ENCODE data around the gene ECI1.
"Not testable (repeated sequence)": the region's sequence is repeated elsewhere in the genome, so short reads cannot be mapped to it uniquely, and the experiment has no call there.

Gene ECI1

DNA sequence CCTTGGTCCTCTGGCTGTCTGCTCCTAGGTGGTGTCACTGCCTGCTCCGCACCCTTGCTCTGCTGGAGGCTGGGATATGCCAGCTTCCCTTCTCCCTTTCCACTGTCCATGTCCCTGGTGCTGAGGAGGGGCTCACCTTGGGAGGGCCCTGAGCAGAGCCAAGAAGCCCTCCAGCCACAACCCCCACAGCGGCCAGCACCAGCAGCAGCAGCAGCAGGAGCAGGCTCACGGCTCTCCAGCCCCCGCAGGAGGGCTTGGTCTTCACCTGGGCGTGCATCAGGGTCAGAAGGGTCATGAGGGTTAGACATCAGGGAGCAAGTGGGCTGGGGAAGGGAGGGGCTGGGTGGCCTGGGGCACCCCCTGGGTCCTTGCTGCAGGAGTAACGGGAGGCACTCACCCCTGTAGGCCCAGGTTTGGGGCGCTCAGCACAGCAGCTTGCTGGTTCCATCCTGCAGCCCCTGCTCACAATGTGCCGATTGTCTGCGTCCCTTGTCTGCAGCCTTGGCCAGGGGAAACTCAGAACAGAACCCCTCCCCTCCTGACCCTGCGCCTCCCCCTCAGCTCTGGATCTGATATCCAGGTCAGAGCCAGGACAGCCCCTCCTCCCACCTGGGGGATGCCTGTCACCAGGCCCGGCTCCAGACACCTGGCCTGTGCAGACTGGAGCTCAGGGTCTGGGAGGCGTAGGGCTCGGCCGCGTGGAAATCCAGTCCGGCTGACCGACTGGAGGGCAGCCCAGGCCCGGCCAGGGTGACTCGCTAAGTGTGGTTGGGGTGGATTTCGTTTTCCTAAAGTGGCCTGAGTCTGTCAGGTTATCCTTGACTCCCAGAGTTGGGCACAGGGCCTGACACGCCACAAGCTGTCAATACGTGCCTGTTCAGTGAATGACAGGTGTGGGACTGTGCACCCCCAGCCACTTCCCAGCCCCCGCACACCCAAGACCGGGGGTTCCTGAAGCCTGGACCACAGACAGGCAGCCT lies 40.7 kb downstream of the ECI1 start, which contains the start of gene BRICD5:
BRICD5 (minus strand) TSS at position 478 of the 980 bp plus-strand sequence; CDS start at position 448, 30 bp downstream.
- peak; percentile 21 for DNase-seq (ENCODE audit: low read depth)

DNA sequence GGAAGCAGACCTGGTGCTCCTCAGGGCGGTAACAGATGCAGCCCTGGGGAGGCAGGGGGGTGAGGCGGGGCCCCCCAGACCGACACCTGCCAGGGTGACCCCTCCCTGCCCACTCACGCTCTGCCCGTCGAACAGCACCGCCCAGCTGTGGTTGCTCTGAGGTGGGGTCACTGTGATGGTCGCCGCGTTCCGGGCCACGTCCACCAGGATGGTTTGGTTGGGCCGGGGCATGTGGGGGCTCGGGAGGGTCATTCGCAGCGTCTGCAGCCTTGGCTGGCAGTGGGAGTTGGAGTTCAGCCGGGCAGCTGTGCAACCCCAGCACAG lies 41.4 kb downstream of the ECI1 start:
- DNase-seq (ENCODE audit: low read depth), result no peak

DNA sequence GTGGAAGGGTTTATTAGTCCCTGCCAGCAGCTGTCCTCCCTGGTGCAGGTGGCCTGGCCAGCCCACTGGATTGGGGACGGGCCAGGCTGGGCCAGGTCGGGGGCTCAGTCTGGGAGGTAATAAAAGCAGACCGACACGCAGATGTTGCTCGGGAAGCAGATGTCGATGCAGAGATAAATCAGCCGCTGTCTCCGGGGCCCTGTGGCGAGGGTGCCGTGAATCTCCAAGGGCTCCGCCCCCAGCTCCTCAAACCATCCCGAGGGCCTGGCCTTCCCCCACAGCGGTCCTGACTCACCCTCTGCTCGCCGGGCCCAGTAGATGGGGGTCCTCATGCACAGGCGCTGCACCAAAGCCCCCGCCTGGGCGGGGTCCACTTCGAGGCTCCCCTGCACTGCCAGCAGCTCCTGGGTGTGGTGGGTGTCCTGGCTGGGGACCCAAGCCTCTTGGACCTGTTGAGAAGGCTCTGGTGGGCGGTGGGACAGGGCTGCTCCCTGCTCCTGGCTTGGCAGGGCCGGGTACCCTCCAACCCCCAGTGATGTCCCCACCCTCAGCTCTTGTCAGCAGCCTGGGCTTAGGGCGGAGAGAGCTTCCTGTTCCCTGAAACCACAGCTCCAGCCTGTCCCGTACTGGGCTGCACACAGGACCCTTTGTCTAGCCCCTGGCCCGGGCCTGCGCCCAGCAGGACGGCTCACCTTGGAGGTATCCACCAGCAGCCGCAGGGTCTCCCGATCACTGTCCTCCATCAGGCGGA lies 42.0 kb downstream of the ECI1 start:
- no peak for DNase-seq (ENCODE audit: low read depth)

DNA sequence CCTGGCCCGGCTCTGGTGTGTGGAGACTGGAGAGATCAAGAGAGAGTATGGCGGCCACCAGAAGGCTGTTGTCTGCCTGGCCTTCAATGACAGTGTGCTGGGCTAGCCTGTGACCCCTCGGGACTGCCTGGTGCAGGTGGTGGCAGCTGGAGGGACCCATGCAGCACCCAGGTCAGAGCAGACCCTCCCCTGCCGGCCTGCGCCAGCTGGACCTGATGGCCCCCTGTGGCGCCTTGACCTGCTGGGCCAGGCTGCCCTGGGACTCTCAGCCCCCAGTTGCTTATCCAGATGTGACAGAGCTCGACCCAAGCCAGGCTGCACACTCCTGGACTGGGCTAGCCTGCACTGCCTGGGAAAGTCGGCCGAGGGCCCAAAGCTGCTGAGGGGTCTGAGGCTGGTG lies 42.6 kb downstream of the ECI1 start:
- DNase-seq (ENCODE audit: low read depth), result no peak

DNA sequence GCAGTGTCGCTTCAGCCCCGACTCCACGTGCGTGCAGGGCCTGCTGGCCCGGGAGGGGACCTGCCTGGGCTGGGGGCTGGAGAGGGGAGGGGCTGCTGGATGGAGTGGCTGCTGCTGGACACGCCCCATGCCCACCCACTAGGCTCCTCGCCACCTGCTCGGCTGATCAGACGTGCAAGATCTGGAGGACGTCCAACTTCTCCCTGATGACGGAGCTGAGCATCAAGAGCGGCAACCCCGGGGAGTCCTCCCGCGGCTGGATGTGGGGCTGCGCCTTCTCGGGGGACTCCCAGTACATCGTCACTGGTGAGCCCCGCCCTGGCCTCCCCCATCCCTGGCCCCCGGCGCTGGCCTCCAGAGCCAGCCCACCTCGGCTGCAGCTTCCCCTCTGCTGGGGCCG lies 43.1 kb downstream of the ECI1 start:
- no peak for DNase-seq (ENCODE audit: low read depth)

DNA sequence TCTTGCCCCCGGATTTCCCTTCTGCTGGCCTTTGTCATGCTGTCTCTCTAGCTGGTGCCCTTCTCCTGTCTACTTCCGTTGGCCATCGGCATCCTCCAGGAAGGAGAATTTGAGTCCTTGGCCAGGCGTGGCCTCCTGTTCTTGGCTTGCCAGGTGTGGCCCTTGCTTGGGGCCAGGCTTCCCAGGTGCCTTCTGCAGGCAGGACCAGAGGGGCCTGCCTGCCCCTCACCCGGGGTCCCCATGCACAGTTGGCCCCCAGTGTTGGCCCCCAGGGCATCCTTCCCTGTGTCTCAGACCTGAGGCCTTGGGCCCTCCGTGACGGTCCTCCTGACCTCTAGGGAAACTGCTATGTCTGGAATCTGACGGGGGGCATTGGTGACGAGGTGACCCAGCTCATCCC lies 43.5 kb downstream of the ECI1 start:
- DNase-seq (ENCODE audit: low read depth), result no peak

DNA sequence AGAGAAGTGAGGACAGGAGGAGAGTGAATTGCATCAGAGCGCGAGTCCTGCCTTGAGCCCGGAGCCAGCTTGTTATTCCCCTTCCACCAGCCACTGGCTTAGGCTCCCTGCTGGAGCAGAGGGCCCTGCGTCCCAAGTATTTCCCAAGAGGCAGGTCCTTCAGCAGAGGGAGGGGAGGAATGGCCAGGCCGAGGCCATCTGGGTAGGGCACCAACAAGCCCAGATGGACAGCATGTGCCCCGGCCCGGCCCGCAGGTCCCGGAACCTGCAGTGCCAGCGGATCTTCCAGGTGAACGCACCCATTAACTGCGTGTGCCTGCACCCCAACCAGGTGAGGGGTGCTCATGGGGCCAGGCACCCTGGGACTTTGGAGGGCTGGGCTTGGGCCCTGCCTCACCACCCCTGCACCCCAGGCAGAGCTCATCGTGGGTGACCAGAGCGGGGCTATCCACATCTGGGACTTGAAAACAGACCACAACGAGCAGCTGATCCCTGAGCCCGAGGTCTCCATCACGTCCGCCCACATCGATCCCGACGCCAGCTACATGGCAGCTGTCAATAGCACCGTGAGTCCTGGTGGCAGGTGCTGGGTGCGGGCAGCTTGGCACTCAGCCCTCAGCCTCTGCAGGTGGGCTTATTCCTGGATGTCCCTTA lies 44.5 kb downstream of the ECI1 start:
- no peak for DNase-seq (ENCODE audit: low read depth)

DNA sequence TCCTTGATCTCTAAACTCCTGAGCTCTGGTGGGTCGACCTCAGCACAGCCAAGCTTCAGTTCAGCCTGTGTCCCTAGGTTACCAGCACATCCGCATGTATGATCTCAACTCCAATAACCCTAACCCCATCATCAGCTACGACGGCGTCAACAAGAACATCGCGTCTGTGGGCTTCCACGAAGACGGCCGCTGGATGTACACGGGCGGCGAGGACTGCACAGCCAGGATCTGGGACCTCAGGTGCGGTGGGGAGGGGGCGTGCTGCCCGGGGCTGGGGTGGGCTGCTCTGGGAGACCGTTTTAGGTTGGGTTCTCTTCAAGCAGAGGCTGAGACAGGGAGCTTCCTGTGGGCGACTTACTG lies 45.0 kb downstream of the ECI1 start:
- DNase-seq (ENCODE audit: low read depth), result no peak

DNA sequence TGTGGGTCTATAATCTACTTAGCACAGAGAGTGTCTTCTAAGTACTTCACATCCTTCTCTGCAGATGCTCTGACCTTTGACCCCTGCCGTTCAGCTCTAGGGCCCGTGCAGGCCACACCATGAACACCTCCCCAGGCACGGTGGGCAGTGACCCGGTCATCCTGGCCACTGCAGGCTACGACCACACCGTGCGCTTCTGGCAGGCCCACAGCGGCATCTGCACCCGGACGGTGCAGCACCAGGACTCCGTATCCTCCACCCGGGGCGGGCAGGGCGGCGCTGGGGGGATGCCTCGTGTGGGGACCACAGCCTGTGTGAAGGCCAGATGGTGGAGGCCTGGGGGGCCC lies 45.4 kb downstream of the ECI1 start:
- DNase-seq (ENCODE audit: low read depth), result no peak

DNA sequence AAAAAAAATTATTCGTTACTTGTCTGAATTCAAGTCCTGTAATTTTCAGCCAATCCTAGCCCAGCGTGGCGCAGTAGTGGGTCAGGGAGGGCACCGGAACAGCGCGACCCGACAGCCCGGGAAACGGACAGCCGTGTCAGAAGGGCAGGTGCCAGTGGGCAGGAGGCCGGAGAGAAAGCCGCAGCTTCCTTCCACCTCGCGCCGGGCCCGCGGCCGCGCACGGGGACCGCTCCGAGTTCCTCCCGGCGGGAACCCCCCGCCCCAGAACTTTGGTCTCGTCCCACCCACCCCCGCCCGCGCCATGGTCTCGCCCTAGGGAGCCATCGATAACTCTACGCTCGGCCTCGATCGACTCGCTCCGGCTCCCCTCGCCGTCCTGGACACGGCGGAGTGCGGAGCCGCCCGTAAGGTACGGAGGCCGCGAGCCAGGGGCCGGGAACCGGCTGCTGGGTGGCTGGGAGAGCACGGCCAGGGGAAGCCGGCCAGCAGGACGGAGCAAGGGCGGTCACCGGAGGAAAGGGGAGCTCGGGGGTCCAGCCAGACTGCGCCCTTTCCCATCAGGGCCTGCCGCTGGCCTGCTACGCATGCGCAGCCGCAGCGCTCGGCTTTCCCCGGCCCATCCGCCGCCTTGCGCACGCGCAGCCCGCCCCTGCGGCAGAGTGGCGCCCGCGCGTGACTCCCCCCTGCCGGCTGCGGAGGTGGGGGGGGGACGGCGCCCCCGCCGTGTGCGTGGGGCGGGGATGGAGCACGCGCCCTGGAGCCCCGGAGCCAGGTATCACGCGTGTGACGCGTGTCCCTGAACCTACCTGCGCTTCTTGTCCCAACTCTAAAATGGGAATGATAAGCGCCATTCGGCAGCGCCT lies 46.1 kb downstream of the ECI1 start, which contains the start of gene MLST8:
MLST8 (plus strand) TSS at position 351 of the 863 bp plus-strand sequence. CDS start 632 bp downstream, outside the sequence.
- DNase-seq (ENCODE audit: low read depth), result peak; percentile 79

DNA sequence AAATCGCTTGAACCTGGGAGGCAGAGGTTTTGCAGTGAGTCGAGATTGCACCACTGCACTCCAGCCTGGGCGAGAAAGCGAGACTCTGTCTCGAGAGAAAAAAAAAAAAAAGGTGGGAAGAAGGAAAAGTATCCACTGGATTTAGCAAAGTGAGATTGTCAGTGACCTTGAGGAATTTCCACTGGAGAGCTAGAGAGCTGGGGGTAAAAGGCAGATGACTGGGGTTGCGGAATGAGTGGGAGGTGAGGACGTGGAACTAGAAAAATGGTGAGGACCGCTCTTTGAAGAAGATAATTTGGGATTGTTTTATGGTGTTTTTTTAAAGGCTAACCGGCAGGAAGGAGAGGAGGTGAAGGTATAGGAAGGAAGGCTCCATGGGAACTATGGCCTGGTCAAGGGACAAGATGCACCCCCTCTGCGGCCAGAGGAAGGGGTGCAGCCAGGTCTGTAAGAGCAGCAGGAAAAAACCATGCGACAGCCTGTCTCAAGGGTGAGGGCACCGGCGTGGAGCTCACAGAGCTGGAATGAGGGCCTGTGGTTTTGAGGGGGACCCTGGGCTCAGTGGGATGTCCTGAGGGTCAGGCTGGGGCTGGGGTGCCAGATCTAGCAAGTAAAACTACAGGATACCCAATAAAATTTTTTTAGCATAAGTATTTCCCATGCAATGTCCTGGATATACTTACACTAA lies 46.8 kb downstream of the ECI1 start:
- no peak for DNase-seq (ENCODE audit: low read depth)

DNA sequence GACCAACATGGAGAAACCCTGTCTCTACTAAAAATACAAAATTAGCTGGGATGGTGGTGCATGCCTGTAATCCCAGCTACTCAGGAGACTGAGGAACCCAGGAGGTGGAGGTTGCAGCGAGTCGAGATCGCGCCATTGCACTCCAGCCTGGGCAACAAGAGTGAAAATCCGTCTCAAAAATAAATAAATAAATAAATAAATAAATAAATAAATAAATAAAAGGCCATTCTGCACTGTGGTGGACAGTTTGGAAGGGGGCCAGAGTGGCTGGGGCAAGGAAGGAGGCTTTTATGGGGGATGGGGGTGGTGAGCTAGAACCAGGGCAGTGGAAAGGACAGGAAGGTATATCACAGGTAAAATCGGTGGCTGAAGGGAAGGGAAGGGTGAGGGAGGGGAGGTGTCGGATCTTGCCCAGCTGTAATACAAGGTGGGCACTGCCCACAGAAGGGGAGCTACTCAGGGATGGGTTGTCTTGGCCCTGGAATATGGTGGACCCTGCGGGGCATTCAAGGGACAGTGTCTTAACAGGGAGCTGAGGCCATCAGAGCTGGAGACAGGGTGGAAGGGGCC lies 48.2 kb downstream of the ECI1 start:
- DNase-seq (ENCODE audit: low read depth), result not testable (repeated sequence)

DNA sequence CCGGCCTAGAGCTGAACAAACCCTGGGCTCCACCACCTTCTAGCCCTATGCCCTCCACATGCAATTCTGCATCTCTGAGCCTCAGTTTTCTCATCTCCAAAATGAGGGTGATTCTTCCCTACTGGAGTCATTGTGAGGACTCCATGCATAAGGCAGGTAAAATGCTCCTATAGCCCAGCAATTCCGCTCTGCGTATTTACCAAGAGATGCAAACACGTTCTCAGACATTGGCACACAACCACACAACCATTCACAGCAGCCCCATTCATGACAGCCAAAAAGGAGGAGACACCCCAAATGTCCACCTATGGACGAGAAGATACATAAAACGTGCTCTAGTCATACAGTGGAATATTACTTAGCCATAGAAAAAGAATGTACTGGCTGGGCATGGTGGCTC lies 51.1 kb downstream of the ECI1 start:
- no peak for DNase-seq (ENCODE audit: low read depth)

DNA sequence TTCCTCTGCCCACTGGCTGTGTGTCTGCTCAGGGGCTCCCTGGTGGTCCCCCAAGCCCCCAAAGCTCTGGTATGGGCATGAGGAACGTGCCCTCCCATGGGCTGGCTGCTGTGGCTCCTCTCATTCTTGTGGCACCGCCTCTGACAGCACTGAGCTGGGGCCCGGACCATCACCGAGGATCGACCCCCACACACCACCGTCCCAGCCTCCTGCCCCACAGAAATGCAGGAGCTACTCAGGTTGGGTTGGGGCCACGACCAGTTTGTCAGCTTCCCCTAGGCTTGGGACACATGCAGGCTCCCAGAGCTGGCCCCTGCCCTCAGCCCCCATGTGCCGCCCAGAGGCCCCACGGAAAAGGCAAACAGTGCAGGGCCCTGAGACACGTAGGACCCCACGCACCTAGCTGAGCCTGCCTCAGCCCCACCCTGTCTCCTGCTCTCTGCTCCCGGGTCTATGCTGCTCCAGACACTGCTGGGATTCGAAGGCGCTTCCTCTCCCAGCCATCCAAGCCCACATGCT lies 51.7 kb downstream of the ECI1 start:
- no peak for DNase-seq (ENCODE audit: low read depth)

DNA sequence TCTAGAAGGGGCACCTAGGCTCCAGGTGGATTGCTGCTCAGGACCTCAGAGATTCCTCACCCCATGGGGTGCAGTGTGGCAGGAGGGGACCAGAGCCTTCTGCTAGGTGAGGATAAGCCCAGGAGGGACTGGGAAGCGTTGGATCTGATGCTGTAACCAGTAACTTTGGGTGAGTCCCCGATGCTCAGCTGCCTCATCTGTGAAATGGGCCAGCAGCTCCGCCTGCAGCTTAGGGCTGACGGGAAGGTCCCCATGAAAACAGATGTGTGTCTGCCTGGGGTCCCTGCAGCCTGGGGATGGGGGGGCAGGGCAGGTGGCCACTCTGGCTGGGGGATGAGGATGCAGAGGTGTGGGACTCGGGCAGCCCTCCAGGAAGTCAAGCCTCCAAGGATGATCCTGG lies 52.3 kb downstream of the ECI1 start:
- no peak for DNase-seq (ENCODE audit: low read depth)

DNA sequence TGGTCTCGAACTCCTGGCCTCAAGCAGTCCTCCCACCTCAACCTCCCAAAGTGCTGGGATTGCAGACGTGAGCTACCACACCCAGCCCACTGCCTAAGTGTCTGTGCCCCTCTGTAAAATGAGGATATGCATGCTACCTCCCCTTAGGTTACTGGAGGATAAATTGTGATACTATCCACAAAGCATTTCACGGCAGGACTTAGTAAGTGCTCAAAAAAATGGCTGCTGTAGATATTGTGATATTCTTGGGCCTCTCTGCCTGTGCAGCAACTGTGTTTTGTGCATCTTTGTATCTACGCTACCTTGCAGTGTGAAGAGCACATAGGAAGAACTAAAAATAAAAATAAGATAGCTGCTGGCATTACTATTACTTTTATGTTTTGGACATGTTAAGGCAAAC lies 53.1 kb downstream of the ECI1 start:
- DNase-seq (ENCODE audit: low read depth), result no peak

DNA sequence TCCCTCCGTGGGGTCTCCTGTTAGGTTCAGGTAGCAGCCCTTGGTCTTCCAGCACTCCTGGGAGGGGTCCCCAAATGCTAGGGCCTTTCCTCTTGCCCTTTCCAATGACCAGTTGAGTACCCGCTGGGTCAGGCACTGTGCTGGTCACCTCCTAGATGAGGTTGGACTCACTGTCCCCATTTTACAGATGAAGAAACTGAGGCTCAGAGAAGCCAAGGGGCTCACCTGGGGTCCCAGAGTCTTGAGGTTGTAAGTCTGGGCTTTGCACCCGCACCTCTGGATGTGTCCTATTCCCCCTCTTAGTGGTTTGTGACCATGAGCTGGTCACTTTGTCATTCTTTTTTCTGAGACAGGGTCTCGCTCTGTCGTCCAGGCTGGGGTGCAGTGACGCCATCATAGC lies 53.6 kb downstream of the ECI1 start:
- DNase-seq (ENCODE audit: low read depth), result no peak

DNA sequence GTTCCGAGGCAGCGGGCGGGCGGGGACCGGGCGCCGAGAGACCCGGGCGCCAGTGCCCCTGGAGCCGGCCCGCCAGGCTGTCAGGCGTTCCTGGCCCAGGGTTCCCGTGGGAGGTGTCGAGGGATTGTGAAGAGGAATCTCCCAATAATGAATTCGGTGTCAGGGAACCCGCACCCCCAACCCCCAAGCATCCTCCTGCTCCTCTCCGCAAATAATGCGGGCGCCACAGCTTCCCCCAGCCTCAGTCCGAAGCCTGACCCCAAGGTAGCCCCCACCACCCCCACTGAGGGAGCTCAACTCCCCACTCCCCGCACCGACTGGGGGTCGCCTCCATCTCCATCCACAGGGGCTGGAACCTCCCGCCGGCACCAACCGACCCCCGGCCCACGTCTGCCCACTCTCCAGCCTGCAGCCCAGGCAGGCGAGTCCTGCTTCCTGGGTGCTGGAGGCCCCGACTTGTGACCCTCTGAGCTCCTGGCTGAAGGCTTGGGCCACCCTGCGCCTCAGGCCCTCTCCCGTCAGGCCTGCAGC lies 54.3 kb downstream of the ECI1 start:
- no peak for DNase-seq (ENCODE audit: low read depth)

DNA sequence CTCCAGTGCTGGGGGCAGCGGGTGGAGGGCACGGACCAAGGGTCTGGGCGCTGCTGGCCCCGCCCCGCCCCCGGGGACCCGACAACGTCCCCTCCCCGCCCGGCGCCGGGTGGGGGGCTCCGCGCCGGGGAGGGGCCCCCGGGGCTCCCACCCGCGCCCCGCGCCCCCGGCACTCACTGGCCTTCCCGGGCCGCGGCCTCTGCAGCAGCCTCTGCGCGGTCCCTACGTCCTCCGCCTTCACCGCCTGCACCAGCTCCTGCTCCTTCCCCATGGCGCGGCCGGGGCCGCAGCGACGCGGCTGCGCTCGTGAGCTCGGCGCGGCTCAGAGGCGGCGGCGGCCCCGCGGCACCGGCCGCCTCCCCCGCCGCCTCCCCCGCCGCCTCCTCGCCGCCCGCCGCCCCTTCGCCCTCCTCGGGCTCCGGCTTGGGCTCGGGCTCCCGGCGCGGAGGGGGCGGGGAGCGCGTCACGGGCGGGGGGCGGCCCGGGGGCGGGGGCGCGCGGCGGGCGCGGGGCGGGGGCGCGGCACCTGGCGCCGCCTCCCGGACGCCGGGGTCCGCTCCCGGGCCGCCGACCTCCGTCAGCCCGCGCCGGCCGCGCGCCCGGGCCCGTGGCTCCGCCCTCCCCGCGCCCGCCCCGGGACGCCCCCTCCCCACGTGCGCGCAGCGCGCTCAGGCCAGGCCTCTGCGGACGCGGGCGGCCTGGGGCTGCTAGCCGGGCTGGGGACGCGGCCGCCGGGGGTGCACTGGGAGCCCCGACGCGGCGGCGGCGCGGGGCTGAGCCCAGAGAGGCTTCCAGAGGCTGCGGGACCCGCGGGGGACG lies 55.0 kb downstream of the ECI1 start, which contains the start of gene CASKIN1:
CASKIN1 (minus strand) TSS at position 444 of the 819 bp plus-strand sequence; CDS start at position 271, 173 bp downstream.
- peak; percentile 14 for DNase-seq (ENCODE audit: low read depth)
